Measurements from ENCODE around the gene BIRC3. TPM values are rescaled to one million over a fixed set of nuclear protein-coding genes. Genes with fewer than 3 reads are reported as not detected.

The BIRC3 gene
- total RNA-seq, 1 donor from 2014 or later = 7.1 TPM

DNA sequence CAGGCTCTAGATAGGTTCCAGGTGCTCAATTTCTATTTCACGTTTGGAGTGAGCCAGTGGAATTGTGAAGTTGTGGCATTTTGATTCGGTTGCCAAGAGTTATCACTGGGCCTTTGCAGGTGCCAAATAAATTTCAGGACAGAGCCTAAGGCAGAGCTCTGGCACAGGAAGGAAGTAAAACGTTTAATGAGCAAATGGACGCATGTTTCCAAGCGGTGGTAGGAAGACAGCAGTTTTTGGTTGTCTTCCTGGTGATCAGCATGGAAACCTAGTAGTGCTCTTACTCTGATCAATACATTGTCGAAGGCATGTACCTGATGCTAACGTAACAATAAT, 452 bp downstream of the BIRC3 start:
- Histone ChIP-seq H3K36me3 (no peaks in the 10 kb centered on the region), H3K9me3 (no peaks in the 10 kb centered on the region), H3K27me3 (no peaks in the 10 kb centered on the region), H3K4me3 (peak overlapping the region; percentile 66 to 78), H3K4me1 (peaks cover 41% of the 10 kb centered on the region), H3K27ac (peak overlapping the region; percentile 84)
- TF ChIP-seq POLR2A (IDR thresholded peaks at IDR 0.05) = no peak
- no peak for TF ChIP-seq POLR2AphosphoS5 (IDR thresholded peaks at IDR 0.05; ENCODE audit: insufficient read depth in 1 of 2, low read depth in 1 of 2)
- TF ChIP-seq, protein P1, sequence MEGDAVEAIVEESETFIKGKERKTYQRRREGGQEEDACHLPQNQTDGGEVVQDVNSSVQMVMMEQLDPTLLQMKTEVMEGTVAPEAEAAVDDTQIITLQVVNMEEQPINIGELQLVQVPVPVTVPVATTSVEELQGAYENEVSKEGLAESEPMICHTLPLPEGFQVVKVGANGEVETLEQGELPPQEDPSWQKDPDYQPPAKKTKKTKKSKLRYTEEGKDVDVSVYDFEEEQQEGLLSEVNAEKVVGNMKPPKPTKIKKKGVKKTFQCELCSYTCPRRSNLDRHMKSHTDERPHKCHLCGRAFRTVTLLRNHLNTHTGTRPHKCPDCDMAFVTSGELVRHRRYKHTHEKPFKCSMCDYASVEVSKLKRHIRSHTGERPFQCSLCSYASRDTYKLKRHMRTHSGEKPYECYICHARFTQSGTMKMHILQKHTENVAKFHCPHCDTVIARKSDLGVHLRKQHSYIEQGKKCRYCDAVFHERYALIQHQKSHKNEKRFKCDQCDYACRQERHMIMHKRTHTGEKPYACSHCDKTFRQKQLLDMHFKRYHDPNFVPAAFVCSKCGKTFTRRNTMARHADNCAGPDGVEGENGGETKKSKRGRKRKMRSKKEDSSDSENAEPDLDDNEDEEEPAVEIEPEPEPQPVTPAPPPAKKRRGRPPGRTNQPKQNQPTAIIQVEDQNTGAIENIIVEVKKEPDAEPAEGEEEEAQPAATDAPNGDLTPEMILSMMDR (IDR thresholded peaks at IDR 0.05) = no peak
- intact Hi-C loops (cut with DNase I) = no loop called here
- DNase-seq (ENCODE audit: extremely low spot score in 2 of 2) = no peak

DNA sequence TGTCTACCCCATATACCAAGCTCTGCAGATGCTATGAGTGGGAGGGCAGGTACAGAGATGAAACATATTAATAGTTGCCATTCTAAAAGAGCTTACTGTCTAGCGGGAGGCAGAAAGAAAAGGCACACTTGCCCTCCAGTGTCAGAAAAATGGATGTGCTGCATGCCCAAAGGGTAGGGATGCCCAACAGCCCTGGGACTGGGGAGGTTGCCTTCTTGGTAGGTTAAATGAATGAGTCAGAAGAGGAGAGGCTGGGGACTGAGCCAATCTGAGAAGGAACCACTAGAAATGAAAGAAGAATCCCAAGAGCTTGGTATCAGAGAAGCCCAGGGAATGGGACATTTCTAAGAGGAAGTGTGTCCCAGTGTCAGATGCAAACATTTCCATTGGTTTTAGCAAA, 1.2 kb downstream of the BIRC3 start:
- H3K27me3 ChIP-seq = no peaks in the 10 kb centered on the region
- H3K4me3 ChIP-seq = peak overlapping the region; percentile 3 to 66
- no peaks in the 10 kb centered on the region for H3K9me3 ChIP-seq
- intact Hi-C loops (cut with DNase I) = no loop called here
- no peak for DNase-seq (ENCODE audit: extremely low spot score in 2 of 2)
- H3K4me1 ChIP-seq = peaks cover 38% of the 10 kb centered on the region
- TF ChIP-seq POLR2A (IDR thresholded peaks at IDR 0.05) = no peak
- TF ChIP-seq, protein P1 (IDR thresholded peaks at IDR 0.05) = no peak
- TF ChIP-seq POLR2AphosphoS5 (IDR thresholded peaks at IDR 0.05; ENCODE audit: insufficient read depth in 1 of 2, low read depth in 1 of 2) = no peak
- no peaks in the 10 kb centered on the region for H3K36me3 ChIP-seq
- no peak overlapping the region for H3K27ac ChIP-seq

DNA sequence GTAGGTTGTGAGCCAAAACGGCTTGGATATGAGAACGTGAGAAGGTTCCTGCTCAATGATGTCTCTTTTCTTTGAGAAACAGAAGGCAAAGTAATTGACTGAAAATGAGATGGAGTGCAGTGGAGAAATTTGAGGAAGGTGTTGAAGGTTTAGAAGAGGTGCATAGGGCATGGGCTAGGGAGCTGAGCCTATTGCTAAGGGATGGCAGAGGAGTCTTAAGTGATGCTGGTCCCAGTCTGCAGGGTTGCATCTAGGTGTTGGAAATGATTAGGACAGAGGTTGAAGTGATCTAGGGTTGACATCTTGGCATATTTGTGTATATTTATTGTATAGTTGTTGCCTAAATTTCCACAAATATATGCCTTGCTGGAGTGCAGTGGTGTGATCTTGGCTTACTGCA, 2.3 kb downstream of the BIRC3 start:
- Histone ChIP-seq H3K27ac (no peak overlapping the region), H3K36me3 (no peaks in the 10 kb centered on the region), H3K9me3 (no peaks in the 10 kb centered on the region), H3K27me3 (no peaks in the 10 kb centered on the region), H3K4me3 (no peak overlapping the region), H3K4me1 (peaks cover 28% of the 10 kb centered on the region)
- intact Hi-C loops (cut with DNase I) = no loop called here
- no peak for DNase-seq (ENCODE audit: extremely low spot score in 2 of 2)
- TF ChIP-seq POLR2A (IDR thresholded peaks at IDR 0.05) (no peak), POLR2AphosphoS5 (IDR thresholded peaks at IDR 0.05; ENCODE audit: insufficient read depth in 1 of 2, low read depth in 1 of 2) (no peak)
- TF ChIP-seq, protein P1 (IDR thresholded peaks at IDR 0.05) = no peak

DNA sequence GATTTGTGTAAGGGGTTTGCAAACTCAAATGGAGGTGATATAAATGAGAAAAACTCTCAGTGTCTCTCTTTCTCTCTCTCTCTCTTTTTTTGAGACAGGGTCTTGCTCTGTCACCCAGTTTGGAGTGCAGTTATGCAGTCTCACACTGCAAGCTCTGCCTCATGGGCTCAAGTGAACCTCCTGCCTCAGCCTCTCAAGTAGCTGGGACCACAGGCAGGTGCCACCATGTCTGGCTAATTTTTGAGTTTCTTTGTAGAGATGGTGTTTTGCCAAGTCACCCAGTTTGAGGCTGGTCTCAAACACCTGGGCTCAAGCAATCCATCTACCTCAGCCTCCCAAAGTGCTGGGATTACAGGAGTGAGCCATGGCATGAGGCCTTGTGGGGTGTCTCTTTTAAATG, 2.9 kb downstream of the BIRC3 start:
- Histone ChIP-seq H3K36me3 (no peaks in the 10 kb centered on the region), H3K4me3 (no peak overlapping the region), H3K4me1 (peaks cover 24% of the 10 kb centered on the region), H3K9me3 (no peaks in the 10 kb centered on the region), H3K27me3 (no peaks in the 10 kb centered on the region), H3K27ac (no peak overlapping the region)
- intact Hi-C loops (cut with DNase I) = no loop called here
- TF ChIP-seq, protein P1 (IDR thresholded peaks at IDR 0.05) = no peak
- no peak for TF ChIP-seq POLR2AphosphoS5 (IDR thresholded peaks at IDR 0.05; ENCODE audit: insufficient read depth in 1 of 2, low read depth in 1 of 2)
- no peak for TF ChIP-seq POLR2A (IDR thresholded peaks at IDR 0.05)
- DNase-seq (ENCODE audit: extremely low spot score in 2 of 2) = no peak

DNA sequence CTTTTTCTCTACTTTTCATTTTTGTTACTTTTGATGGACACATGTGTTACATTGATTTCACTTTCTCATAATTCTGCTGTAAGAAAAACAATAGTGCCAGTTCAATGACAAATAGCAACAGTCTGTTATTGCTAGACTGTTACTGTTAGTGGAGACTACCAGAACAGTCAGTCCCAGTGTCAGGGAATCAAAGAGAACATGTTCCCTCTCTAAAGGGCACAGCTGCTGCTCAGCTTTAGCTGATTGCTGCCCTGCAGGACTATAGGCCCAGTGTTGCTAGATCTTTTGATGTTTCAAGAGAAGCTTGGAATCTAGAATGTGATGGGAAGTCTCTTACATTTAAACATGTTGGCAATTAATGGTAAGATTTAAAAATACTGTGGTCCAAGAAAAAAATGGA, 3.4 kb downstream of the BIRC3 start:
- no peak for DNase-seq (ENCODE audit: extremely low spot score in 2 of 2)
- H3K4me3 ChIP-seq = no peak overlapping the region
- no peaks in the 10 kb centered on the region for H3K36me3 ChIP-seq
- H3K9me3 ChIP-seq = no peaks in the 10 kb centered on the region
- intact Hi-C loops (cut with DNase I) = no loop called here
- no peak overlapping the region for H3K27ac ChIP-seq
- peaks cover 24% of the 10 kb centered on the region for H3K4me1 ChIP-seq
- no peaks in the 10 kb centered on the region for H3K27me3 ChIP-seq
- TF ChIP-seq POLR2A (IDR thresholded peaks at IDR 0.05) (no peak), POLR2AphosphoS5 (IDR thresholded peaks at IDR 0.05; ENCODE audit: insufficient read depth in 1 of 2, low read depth in 1 of 2) (no peak)
- TF ChIP-seq, protein P1 (IDR thresholded peaks at IDR 0.05) = no peak

Measured in vagina (tissue), 2 donors.